ENCODE results near the gene NEXMIF.
"Not testable (repeated sequence)": the region's sequence is repeated elsewhere in the genome, so short reads cannot be mapped to it uniquely, and the experiment has no call there.

Gene NEXMIF

DNA sequence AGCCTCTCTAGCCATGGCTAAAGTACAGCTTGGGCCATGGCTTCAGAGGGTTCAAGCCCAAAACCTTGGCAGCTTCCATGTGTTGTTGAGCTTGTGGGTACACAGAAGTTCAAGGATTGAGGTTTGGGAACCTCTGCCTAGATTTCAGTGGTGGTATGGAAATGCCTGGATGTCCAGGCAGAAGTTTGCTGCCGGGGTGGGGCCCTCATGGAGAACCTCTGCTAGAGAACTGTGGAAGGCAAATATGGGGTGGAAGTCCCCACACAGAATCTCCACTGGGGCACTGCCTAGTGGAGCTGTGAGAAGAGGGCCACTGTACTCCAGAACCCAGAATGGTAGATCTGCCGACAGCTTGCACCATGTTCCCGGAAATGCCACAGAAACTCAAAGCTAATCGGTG, 59.5 kb downstream of the NEXMIF start:
- FAIRE-seq (no peak), DNase-seq (ENCODE audit: insufficient read length, low spot score) (no peak)
- TF ChIP-seq POLR2A (IDR thresholded peaks at IDR 0.05; ENCODE audit: low read depth, low read length): no peak

DNA sequence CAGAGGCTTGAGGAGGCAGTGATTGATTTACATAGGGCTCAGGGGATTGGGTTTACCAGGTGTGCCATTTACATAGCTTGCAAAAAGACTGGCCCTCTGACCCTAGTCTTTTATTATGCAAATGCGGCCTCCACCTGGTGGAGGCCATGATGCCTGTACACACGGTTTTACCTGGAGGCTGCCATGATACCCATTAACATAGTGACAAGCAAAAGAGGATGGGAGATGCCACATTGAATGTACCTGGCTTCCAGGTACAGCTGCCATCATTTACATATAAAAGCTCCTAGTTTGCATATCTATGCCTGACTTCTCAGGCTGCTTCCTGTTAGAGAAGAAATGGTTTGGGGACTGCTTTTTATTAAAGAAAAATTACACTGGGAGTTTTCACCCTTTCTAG, 72.0 kb downstream of the NEXMIF start:
- TF ChIP-seq POLR2A (IDR thresholded peaks at IDR 0.05; ENCODE audit: low read depth, low read length): no peak
- DNase-seq (ENCODE audit: insufficient read length, low spot score) (no peak), FAIRE-seq (no peak)

DNA sequence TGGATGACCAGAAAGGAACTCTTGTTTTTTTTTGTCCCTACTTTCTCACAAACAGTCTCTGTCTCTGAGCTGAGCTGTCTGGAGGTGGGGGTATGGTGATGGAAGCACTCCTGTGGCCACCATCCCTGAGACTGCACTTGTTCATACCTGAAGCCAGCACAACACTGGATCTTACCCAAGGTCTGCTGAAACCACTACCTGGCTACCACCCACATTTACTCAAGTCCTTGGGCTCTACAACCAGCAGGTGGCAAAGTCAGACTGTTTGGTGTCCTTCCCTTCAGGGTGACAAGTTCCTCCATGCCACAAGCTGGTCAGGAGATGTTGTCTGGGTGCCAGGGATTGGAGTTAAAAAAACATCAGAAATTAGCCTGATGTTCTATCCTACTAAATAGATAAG, 89.7 kb downstream of the NEXMIF start:
- no peak for DNase-seq (ENCODE audit: insufficient read length, low spot score)
- FAIRE-seq: no peak
- TF ChIP-seq POLR2A (IDR thresholded peaks at IDR 0.05; ENCODE audit: low read depth, low read length): no peak

DNA sequence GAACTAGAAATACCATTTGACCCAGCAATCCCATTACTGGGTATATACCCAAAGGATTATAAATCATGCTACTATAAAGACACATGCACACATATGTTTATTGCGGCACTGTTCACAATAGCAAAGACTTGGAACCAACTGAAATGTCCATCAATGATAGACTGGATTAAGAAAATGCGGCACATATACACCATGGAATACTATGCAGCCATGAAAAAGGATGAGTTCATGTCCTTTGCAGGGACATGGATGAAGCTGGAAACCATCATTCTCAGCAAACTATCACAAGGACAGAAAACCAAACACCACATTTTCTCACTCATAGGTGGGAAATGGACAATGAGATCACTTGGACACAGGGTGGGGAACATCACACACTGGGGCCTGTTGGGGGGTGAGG, 105.5 kb downstream of the NEXMIF start:
- DNase-seq (ENCODE audit: insufficient read length, low spot score); FAIRE-seq: not testable (repeated sequence)

DNA sequence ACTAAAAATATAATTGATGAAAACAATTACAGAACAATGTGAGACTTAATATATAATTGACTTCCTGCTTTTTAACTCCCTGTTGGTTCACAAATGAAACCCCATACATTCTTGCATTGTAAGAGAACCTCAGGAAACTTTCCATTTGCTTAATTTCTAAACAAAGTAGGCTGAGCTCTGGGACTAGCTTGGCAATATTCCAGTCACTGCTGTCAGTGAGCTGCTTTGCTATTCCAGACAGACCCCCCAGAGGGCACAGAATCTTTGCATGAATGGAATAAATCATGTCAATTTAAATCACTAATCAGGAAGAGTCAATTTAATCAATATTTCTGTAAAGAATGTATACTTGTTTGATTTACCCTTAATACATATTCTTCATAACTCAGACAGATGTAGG, 110.6 kb downstream of the NEXMIF start:
- TF ChIP-seq POLR2A (IDR thresholded peaks at IDR 0.05; ENCODE audit: low read depth, low read length): no peak
- no peak for FAIRE-seq
- DNase-seq (ENCODE audit: insufficient read length, low spot score): no peak

DNA sequence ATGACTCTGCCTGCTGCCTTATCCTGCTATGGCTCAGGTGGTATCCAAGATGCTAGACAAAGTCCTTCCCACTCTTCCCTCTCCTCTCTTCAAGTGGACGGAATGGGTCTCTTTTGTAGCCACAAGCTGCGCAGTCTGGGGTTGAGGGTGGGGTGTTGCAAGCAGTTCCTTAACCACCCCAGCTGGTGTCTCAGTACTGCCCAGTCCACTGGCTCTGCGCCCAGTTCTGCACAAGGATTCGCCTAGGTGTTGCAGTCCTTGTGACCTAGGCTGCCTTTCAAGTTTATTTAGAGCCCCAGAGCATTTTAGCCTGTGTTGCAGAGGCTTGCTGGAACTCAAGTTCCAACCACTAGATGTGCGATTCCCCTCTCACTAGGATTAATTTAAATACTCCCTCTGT, 120.7 kb downstream of the NEXMIF start:
- FAIRE-seq (no peak), DNase-seq (ENCODE audit: insufficient read length, low spot score) (no peak)
- no peak for TF ChIP-seq POLR2A (IDR thresholded peaks at IDR 0.05; ENCODE audit: low read depth, low read length)

DNA sequence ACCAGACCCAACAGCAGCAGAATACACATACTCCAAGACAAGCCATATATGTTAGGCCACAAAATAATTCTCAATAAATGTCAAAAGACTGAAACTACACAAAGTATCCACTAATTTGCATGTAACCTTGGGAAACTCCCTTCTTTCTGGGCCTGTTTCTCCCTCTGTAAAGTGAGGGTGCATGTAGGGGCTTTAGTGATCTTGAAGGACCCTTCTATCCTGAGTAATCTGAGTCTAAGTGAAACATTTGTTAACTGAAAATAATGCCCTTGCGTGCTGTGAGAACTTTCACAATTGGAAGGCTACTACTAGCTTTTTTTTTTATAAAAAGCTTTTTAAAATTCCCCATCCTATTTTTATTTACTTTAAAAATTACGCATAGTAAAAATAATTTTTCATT, 125.2 kb downstream of the NEXMIF start:
- no peak for DNase-seq (ENCODE audit: insufficient read length, low spot score)
- TF ChIP-seq POLR2A (IDR thresholded peaks at IDR 0.05; ENCODE audit: low read depth, low read length): no peak
- no peak for FAIRE-seq

DNA sequence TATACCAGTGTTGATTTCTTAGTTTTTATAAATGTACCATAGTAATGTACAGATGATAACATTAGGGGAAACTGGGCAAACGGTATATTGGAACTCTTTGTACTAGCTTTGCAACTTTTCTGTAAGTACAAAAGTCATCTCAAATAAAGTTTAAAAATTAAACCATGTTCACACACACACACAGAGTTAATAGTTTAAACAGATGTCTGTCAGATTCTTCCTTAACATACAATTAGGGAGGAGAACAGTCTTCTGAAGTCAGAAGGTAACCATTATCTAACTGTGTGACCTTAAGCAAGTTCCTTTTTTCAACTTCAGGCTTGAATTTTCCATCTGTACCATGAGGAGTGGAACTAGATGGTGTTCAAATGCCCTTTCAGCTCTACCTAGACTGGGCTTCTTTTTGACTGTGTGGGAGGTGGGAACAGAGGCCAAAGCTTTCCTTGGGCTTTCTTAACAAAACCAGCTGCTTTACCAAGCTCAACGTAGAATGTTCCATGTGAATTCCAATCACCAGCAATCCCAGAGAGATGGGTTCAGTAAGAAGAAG, 127.8 kb downstream of the NEXMIF start:
- no peak for TF ChIP-seq POLR2A (IDR thresholded peaks at IDR 0.05; ENCODE audit: low read depth, low read length)
- DNase-seq (ENCODE audit: insufficient read length, low spot score) (no peak), FAIRE-seq (no peak)

DNA sequence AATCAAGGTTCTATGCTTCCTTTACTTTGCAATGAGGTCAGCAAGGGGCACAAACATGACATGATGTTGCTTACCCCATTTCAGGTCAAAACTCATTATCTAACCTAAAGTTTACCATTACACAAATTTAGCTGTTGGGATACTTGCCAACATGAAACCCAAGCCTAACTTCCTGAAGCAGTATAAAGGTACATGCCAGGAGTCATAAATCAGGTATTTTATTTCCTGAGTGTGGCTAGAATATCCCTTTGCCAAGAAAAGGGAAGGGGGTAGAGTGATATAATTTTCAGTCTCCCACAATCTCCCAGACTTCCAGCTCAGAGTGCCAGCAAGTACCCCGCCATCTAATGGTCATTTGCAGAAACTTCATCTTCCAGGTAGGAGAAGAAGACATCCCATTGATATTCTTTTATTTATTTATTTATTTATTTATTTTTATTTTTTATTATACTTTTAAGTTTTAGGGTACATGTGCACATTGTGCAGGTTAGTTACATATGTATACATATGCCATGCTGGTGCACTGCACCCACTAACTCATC, 136.6 kb downstream of the NEXMIF start:
- no peak for TF ChIP-seq POLR2A (IDR thresholded peaks at IDR 0.05; ENCODE audit: low read depth, low read length)
- DNase-seq (ENCODE audit: insufficient read length, low spot score) (no peak), FAIRE-seq (no peak)

DNA sequence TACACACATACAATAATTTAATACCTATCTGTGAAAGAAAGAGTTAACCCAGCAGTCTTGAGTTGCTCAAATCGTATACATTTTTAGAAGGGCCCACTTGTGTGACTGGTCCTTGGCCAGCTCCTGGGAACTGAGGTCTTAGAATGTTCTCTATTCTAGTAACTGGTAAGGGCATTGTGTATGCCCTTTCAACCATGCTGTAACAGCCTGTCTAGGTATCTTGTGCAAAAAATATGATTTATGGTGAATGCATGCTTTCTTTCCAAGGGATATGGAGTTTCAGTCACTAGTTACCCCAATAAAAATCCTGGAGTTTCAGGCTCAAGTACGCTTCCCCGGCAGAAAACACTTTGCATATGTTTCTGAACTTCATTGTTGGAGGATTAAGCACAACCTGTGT, 140.6 kb downstream of the NEXMIF start:
- DNase-seq (ENCODE audit: insufficient read length, low spot score) (no peak), FAIRE-seq (no peak)
- no peak for TF ChIP-seq POLR2A (IDR thresholded peaks at IDR 0.05; ENCODE audit: low read depth, low read length)

DNA sequence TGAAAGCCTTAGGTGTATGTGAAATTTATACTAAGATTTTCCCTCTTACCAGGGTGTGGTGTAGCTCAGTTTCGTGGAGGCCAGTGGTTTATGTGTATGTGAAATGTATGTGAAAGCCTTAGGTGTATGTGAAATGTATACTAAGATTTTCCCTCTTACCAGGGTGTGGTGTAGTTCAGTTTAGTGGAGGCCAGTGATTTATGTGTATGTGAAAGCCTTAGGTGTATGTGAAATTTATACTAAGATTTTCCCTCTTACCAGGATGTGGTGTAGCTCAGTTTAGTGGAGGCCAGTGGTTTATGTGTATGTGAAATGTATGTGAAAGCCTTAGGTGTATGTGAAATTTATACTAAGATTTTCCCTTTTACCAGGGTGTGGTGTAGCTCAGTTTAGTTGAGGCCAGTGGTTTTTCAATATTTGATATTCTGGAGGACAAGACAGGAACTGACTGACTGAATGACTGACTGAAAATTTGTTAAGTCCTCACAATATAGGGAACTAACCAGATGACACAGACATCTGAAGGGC, 143.7 kb downstream of the NEXMIF start:
- no peak for TF ChIP-seq POLR2A (IDR thresholded peaks at IDR 0.05; ENCODE audit: low read depth, low read length)
- FAIRE-seq (no peak), DNase-seq (ENCODE audit: insufficient read length, low spot score) (no peak)

DNA sequence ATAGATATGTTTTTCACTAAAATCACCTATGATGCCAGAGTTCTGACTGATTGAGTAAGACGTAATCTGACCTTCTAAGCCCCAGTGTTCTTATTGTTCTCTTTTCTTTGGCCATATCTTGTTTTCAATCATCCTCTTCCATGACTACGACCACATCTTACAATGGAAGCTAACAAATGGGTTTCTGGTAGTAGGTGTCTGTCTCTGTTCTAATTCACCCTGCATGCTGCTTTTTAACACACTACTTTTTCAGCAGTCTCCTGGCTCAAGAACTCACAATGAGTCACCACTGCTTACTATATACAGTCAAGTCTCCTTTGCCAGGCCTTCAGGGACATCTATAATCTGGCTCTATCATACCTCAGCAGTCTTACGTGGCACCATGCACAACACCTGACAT, 146.1 kb downstream of the NEXMIF start:
- DNase-seq (ENCODE audit: insufficient read length, low spot score) (no peak), FAIRE-seq (no peak)

DNA sequence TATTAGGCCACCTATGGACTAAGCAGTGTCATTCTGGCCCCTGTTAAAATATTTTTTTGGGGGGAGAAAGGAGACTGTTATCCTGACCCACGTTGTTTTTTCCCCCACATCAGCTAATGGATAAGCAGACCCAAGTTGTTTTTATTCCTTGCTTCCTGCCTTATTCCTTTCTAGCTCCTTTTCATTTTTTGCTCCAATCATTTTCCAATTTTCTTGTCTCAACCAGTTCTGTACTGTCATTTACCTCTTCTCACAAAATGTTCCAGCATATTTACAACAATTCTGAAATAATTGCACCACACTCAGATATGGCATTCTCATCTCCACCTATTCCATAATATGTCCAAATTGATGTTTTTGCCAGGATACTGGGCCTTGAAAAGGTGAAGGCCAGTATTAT, 150.3 kb downstream of the NEXMIF start:
- no peak for TF ChIP-seq POLR2A (IDR thresholded peaks at IDR 0.05; ENCODE audit: low read depth, low read length)
- FAIRE-seq: no peak
- no peak for DNase-seq (ENCODE audit: insufficient read length, low spot score)

More for the DNA sequence above, 146.1 kb downstream of the NEXMIF start:
- no peak for TF ChIP-seq POLR2A (IDR thresholded peaks at IDR 0.05; ENCODE audit: low read depth, low read length)

DNA sequence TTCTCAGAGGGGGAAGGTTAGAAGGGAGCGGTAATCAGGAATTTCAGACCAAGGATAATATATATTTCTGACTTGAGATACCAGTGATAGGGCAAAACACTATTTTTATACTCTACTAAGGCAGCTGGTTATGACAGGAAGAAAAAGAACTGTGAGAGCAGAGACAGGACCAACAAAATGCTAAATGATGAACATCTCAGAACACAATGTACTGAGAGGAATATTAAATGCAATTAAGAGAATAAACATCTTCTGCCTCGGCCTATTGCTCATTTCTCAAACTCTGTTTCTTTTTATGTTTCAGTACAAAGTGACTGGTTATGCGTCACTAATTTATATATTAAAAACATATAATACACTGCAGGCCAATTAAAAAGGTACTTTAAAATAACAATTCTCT, 188.8 kb downstream of the NEXMIF start:
- DNase-seq (ENCODE audit: insufficient read length, low spot score) (no peak), FAIRE-seq (no peak)
- TF ChIP-seq POLR2A (IDR thresholded peaks at IDR 0.05; ENCODE audit: low read depth, low read length): no peak

DNA sequence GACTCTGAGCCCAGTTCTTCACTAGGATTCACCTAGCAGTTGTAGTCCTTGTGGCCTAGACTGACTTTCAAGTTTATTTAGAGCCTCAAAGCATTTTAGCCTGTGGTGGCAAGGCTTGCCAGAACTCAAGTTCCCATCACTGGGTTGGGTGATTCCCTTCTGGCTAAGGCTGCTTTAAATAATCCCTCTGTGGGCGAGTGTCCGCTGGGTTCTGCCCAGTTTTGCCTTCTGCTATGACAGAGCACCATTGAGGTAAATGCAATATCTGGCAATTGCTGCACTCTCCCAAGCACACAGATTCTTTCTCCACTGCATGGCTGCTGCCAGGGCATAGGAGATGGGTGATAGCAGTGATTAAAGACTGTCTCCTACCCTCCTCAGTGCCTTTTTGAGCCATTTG, 220.0 kb downstream of the NEXMIF start:
- FAIRE-seq: no peak
- DNase-seq (ENCODE audit: insufficient read length, low spot score): no peak
- TF ChIP-seq POLR2A (IDR thresholded peaks at IDR 0.05; ENCODE audit: low read depth, low read length): no peak

DNA sequence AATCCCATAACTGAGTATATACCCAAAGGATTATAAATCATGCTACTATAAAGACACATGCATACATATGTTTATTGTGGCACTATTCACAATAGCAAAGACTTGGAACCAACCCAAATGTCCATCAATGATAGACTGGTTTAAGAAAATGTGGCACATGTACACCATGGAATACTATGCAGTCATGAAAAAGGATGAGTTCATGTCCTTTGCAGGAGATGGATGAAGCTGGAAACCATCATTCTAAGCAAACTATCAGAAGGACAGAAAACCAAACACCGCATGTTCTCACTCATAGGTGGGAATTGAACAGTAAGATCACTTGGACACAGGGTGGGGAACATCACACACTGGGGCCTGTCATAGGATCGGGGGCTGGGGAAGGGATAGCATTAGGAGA, 223.9 kb downstream of the NEXMIF start:
- DNase-seq (ENCODE audit: insufficient read length, low spot score); FAIRE-seq: not testable (repeated sequence)

Measured in H54 (cell line).